Measurements from ENCODE around the gene SLC37A2.
A peak's percentile ranks its signal among the peaks of the same experiment; 100 is the strongest.

DNA sequence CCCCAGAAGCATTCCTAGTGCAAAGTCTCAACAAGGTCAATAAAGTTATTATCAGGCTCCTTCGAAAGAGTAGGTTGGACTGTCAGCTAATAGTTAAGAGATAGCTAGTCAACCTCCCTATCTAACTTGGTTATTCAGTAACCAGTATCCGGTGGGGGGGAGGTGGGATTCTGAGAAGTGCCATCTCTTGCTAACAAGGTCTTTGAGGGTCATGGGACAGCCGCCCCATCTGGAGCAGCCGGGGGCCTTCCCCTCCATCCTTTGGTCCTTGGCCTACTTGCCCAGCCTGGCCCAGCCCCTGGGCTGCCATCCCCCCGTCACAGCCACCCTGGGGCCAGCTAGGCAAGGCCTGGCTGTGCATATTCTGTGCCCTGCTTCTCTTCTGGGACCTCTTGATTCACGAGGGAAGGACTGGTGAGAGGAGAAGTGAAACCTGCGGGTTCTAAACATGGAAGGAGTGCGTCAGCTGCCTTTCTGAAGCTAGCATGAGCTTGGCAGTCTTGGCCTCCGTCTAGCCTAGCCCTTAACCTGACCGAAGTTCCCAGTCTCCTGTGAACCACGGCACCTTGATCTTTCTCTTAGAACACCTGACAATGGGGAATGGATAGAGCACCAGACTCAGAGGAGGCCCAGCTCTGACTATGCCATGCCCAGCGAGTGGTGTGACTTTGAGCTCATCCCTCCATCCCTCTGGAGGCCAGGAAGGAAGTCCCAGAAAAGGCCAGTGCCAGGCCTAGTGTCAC is 9.3 kb downstream of the SLC37A2 start:
- peak in 1 of 2 donors; percentile 61 for TF ChIP-seq EP300 (IDR thresholded peaks at IDR 0.05)
- TF ChIP-seq, protein P1, sequence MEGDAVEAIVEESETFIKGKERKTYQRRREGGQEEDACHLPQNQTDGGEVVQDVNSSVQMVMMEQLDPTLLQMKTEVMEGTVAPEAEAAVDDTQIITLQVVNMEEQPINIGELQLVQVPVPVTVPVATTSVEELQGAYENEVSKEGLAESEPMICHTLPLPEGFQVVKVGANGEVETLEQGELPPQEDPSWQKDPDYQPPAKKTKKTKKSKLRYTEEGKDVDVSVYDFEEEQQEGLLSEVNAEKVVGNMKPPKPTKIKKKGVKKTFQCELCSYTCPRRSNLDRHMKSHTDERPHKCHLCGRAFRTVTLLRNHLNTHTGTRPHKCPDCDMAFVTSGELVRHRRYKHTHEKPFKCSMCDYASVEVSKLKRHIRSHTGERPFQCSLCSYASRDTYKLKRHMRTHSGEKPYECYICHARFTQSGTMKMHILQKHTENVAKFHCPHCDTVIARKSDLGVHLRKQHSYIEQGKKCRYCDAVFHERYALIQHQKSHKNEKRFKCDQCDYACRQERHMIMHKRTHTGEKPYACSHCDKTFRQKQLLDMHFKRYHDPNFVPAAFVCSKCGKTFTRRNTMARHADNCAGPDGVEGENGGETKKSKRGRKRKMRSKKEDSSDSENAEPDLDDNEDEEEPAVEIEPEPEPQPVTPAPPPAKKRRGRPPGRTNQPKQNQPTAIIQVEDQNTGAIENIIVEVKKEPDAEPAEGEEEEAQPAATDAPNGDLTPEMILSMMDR (IDR thresholded peaks at IDR 0.05), result no peak
- no peak for TF ChIP-seq POLR2A (IDR thresholded peaks at IDR 0.05)
